HCT116 (cell line): ENCODE measurements around the gene KCNMB2.

Experiments used
- EGR1 ChIP-seq: IDR thresholded peaks from 2 replicates; pipeline ENCODE4 v1.6.1; 2012; ENCODE audit warnings: low read depth
- JUND ChIP-seq: IDR thresholded peaks from 2 replicates; pipeline ENCODE4 v1.6.1; 2012
- POLR2A ChIP-seq: IDR thresholded peaks from 2 replicates; pipeline ENCODE4 v1.7.0; 2011; ENCODE audit warnings: borderline replicate concordance; ENCODE audit not compliant: insufficient read depth, insufficient read length; ENCODE audit errors: extremely low read depth
- POLR2AphosphoS5 ChIP-seq: IDR thresholded peaks from 2 replicates; pipeline ENCODE4 v1.6.1; 2011; ENCODE audit warnings: mild to moderate bottlenecking, low read depth, low read length, moderate library complexity
- TF ChIP-seq, protein P1 (sequence below), 3 experiments: fragments of 200-600 bp in 1 of 3; sonication (generic) in 1 of 3; IDR thresholded peaks in 2 of 3; conservative IDR thresholded peaks in 1 of 3; 2 replicates each; pipeline ENCODE4 v1.5.1; 2012 to 2017; ENCODE audit warnings: low read depth in 2 of 3, low read length in 2 of 3, antibody characterized with exemption in 1 of 3, borderline replicate concordance in 1 of 3, control low read depth in 1 of 3, mild to moderate bottlenecking in 1 of 3, mixed read lengths in 1 of 3, mixed run types in 1 of 3, moderate library complexity in 1 of 3; ENCODE audit not compliant: insufficient read depth in 1 of 3
- TF ChIP-seq, protein P2 (sequence below): IDR thresholded peaks from 2 replicates; pipeline ENCODE4 v1.6.1; 2012; ENCODE audit warnings: low read depth
- TF ChIP-seq, protein P3 (sequence below): IDR thresholded peaks from 2 replicates; pipeline ENCODE4 v1.6.1; 2012

DNA sequence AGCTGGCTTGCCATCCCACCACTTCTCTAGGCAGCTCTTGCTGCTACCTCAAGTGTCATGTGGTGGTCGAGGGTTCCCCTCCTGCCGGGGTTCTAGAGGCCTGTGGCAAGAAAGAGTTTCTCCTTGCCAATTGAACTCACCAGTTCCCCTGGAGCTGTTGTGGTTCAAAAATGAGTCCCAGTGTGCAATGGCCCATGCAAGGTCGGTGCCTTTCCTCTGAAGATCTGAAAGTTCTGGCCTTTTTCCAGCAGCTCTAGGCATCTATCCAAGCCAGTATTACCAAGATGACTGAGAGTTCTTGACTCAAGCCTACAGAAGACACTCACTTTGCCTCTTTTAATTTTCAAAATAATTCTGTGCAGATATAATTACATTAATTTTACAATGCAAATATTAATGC is 163.6 kb downstream of the KCNMB2 start:
- TF ChIP-seq, protein P1, sequence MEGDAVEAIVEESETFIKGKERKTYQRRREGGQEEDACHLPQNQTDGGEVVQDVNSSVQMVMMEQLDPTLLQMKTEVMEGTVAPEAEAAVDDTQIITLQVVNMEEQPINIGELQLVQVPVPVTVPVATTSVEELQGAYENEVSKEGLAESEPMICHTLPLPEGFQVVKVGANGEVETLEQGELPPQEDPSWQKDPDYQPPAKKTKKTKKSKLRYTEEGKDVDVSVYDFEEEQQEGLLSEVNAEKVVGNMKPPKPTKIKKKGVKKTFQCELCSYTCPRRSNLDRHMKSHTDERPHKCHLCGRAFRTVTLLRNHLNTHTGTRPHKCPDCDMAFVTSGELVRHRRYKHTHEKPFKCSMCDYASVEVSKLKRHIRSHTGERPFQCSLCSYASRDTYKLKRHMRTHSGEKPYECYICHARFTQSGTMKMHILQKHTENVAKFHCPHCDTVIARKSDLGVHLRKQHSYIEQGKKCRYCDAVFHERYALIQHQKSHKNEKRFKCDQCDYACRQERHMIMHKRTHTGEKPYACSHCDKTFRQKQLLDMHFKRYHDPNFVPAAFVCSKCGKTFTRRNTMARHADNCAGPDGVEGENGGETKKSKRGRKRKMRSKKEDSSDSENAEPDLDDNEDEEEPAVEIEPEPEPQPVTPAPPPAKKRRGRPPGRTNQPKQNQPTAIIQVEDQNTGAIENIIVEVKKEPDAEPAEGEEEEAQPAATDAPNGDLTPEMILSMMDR (IDR thresholded peaks at IDR 0.05 in 2 of 3, conservative IDR thresholded peaks at IDR 0.05 in 1 of 3; ENCODE audit: borderline replicate concordance in 1 of 3, insufficient read depth in 1 of 3, low read depth in 2 of 3, low read length in 2 of 3): no peak
- TF ChIP-seq POLR2AphosphoS5 (no peak), POLR2A (no peak), EGR1 (no peak), JUND (no peak)
- TF ChIP-seq, protein P2, sequence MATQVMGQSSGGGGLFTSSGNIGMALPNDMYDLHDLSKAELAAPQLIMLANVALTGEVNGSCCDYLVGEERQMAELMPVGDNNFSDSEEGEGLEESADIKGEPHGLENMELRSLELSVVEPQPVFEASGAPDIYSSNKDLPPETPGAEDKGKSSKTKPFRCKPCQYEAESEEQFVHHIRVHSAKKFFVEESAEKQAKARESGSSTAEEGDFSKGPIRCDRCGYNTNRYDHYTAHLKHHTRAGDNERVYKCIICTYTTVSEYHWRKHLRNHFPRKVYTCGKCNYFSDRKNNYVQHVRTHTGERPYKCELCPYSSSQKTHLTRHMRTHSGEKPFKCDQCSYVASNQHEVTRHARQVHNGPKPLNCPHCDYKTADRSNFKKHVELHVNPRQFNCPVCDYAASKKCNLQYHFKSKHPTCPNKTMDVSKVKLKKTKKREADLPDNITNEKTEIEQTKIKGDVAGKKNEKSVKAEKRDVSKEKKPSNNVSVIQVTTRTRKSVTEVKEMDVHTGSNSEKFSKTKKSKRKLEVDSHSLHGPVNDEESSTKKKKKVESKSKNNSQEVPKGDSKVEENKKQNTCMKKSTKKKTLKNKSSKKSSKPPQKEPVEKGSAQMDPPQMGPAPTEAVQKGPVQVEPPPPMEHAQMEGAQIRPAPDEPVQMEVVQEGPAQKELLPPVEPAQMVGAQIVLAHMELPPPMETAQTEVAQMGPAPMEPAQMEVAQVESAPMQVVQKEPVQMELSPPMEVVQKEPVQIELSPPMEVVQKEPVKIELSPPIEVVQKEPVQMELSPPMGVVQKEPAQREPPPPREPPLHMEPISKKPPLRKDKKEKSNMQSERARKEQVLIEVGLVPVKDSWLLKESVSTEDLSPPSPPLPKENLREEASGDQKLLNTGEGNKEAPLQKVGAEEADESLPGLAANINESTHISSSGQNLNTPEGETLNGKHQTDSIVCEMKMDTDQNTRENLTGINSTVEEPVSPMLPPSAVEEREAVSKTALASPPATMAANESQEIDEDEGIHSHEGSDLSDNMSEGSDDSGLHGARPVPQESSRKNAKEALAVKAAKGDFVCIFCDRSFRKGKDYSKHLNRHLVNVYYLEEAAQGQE: no peak
- TF ChIP-seq, protein P3, sequence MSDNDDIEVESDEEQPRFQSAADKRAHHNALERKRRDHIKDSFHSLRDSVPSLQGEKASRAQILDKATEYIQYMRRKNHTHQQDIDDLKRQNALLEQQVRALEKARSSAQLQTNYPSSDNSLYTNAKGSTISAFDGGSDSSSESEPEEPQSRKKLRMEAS: no peak
